ENCODE data around the gene CDK3. TPM values are rescaled to one million over a fixed set of nuclear protein-coding genes. Genes with fewer than 3 reads are reported as not detected.

The CDK3 gene
- total RNA-seq, 5 donors from 2014 or later (not counting 1 experiment from before 2014, with no cell fraction given), result 7.5 to 12.1 (median 9.0) TPM

DNA sequence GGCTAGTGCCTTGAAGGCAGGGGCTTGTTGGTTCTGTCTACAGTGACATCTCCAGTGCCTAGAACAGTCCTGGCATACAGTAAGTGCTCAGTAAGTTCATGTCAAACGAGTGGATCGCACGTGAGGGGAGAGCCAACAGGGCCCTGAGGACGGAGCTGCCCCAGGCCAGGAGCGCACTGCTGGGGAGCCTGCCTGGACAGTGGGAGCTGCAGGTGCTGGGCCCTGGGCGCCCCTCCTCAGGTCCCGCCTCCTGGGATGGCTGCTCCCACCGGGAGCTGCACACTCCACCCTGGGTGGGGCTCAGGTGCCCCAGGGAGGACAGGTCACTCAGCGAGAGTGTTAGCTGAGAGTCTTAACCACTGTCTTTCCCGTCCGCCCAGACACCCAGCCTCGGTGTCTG is 24.6 kb downstream of the CDK3 start:
- H3K4me1 ChIP-seq (ENCODE audit: control insufficient read depth in 1 of 2, extremely low read depth in 1 of 2, insufficient read depth in 2 of 2, low read length in 2 of 2), result peaks cover 6 to 27% of the 10 kb centered on the region in 2 experiments
- H3K9me3 ChIP-seq, result no peaks in the 10 kb centered on the region
- Mint-ChIP-seq H3K9me3 (no peaks in the 10 kb centered on the region), H3K4me1 (peaks cover 13 to 22% (median 17%) of the 10 kb centered on the region in 3 donors), H3K4me3 (no peak overlapping the region), H3K36me3 (no peaks in the 10 kb centered on the region), H3K27ac (peak overlapping the region in 1 of 2 donors; percentile 61), H3K27me3 (no peaks in the 10 kb centered on the region)
- POLR2A ChIA-PET, result no interaction called here
- WGBS (ENCODE audit: insufficient coverage), result 95% methylated on average over 9 of the region's 12 CpGs
- no peak overlapping the region for H3K4me3 ChIP-seq (ENCODE audit: control insufficient read depth in 1 of 2, extremely low read depth in 1 of 2, low read length in 1 of 2)
- CTCF ChIA-PET, result no interaction called here
- no peak overlapping the region for H3K27ac ChIP-seq (ENCODE audit: low read length)
- no peaks in the 10 kb centered on the region for H3K36me3 ChIP-seq (ENCODE audit: control insufficient read depth in 2 of 2, extremely low read depth in 1 of 2, insufficient read depth in 1 of 2, low read length in 1 of 2)
- ATAC-seq (replicated peaks in 1 of 4) (no peak), DNase-seq (no peak)
- H3K27me3 ChIP-seq (replicated peaks in 1 of 2; ENCODE audit: control insufficient read depth in 2 of 2, extremely low read depth in 1 of 2, insufficient read depth in 2 of 2, low read length in 1 of 2), result no peaks in the 10 kb centered on the region

DNA sequence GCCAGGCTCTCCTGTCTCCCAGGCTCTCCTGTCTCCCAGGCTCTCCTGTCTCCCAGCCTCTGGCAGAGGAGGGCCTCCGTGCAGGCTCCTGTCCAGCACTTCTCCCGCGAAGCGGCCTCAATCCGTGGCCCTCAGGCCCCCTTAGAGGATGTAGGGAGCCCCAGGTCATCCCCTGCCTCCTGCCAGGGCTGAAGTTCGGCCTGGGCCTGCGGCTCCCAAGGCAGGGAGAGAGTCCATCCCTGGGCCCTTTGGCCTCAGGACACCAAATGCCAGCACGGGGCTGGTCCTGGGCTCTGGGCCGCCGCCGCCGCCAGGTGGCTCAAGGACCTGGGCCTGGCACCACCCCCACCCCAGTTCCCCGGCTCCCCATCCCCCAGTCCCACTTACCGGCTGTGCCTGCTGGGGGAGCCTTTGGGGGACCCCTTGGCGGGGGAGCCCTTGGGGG is 26.1 kb downstream of the CDK3 start:
- no peaks in the 10 kb centered on the region for H3K9me3 Mint-ChIP-seq
- POLR2A ChIA-PET, result no interaction called here
- Histone ChIP-seq H3K27me3 (replicated peaks in 1 of 2; ENCODE audit: control insufficient read depth in 2 of 2, extremely low read depth in 1 of 2, insufficient read depth in 2 of 2, low read length in 1 of 2) (no peaks in the 10 kb centered on the region), H3K4me3 (ENCODE audit: control insufficient read depth in 1 of 2, extremely low read depth in 1 of 2, low read length in 1 of 2) (no peak overlapping the region), H3K36me3 (ENCODE audit: control insufficient read depth in 2 of 2, extremely low read depth in 1 of 2, insufficient read depth in 1 of 2, low read length in 1 of 2) (no peaks in the 10 kb centered on the region), H3K4me1 (ENCODE audit: control insufficient read depth in 1 of 2, extremely low read depth in 1 of 2, insufficient read depth in 2 of 2, low read length in 2 of 2) (peaks cover 6 to 37% of the 10 kb centered on the region in 2 experiments), H3K9me3 (no peaks in the 10 kb centered on the region), H3K27ac (ENCODE audit: low read length) (no peak overlapping the region)
- 95% methylated on average over 7 of the region's 15 CpGs for WGBS (ENCODE audit: insufficient coverage)
- H3K27me3 Mint-ChIP-seq, result no peaks in the 10 kb centered on the region
- DNase-seq (no peak), ATAC-seq (replicated peaks in 1 of 4) (no peak)
- CTCF ChIA-PET, result interaction anchor here in 1 of 2 donors (0.6 kb wide), 2 partner anchors 12 to 398 kb away, joined by 3 read pairs; no protein-coding TSS in a partner anchor
- no peaks in the 10 kb centered on the region for H3K36me3 Mint-ChIP-seq
- H3K27ac Mint-ChIP-seq, result peak overlapping the region in 1 of 2 donors; percentile 28
- no peak overlapping the region for H3K4me3 Mint-ChIP-seq
- H3K4me1 Mint-ChIP-seq, result peaks cover 13 to 24% (median 20%) of the 10 kb centered on the region in 3 donors

GRCh38 chr17:76027159-76027839 is 26.6 kb downstream of the CDK3 start, which contains the start of gene EVPL:
Gene EVPL, minus strand, starts transcription at chr17:76027306. Its CDS starts 108 bp downstream, at chr17:76027198.
- Mint-ChIP-seq H3K36me3 (no peaks in the 10 kb centered on the region), H3K4me1 (peaks cover 13 to 24% (median 20%) of the 10 kb centered on the region in 3 donors), H3K27ac (peak within 1 kb of the TSS; percentile 23 to 99), H3K9me3 (no peaks in the 10 kb centered on the region), H3K27me3 (no peaks in the 10 kb centered on the region), H3K4me3 (peak within 1 kb of the TSS in 1 of 3 donors; percentile 35)
- CTCF ChIA-PET, result interaction anchor here (0.6 kb wide), 2 partner anchors 13 to 825 kb away, joined by 3 read pairs; no protein-coding TSS in a partner anchor
- H3K4me3 ChIP-seq (ENCODE audit: control insufficient read depth in 1 of 2, extremely low read depth in 1 of 2, low read length in 1 of 2), result no peak within 1 kb of the TSS
- no peaks in the 10 kb centered on the region for H3K36me3 ChIP-seq (ENCODE audit: control insufficient read depth in 2 of 2, extremely low read depth in 1 of 2, insufficient read depth in 1 of 2, low read length in 1 of 2)
- 94% methylated on average over 10 of the region's 24 CpGs for WGBS (ENCODE audit: insufficient coverage)
- POLR2A ChIA-PET, result no interaction called here
- peaks cover 6 to 40% of the 10 kb centered on the region in 2 experiments for H3K4me1 ChIP-seq (ENCODE audit: control insufficient read depth in 1 of 2, extremely low read depth in 1 of 2, insufficient read depth in 2 of 2, low read length in 2 of 2)
- no peak within 1 kb of the TSS for H3K27ac ChIP-seq (ENCODE audit: low read length)
- H3K27me3 ChIP-seq (replicated peaks in 1 of 2; ENCODE audit: control insufficient read depth in 2 of 2, extremely low read depth in 1 of 2, insufficient read depth in 2 of 2, low read length in 1 of 2), result no peaks in the 10 kb centered on the region
- H3K9me3 ChIP-seq, result no peaks in the 10 kb centered on the region
- no peak for DNase-seq
- ATAC-seq (replicated peaks in 1 of 4), result no peak

- WGBS (ENCODE audit: insufficient coverage), result 87% methylated on average over 13 of the region's 20 CpGs
- peaks cover 22 to 28% (median 27%) of the 10 kb centered on the region in 3 donors for H3K4me1 Mint-ChIP-seq
- Histone ChIP-seq H3K27ac (ENCODE audit: low read length) (no peak overlapping the region), H3K4me3 (ENCODE audit: control insufficient read depth in 1 of 2, extremely low read depth in 1 of 2, low read length in 1 of 2) (no peak overlapping the region), H3K36me3 (ENCODE audit: control insufficient read depth in 2 of 2, extremely low read depth in 1 of 2, insufficient read depth in 1 of 2, low read length in 1 of 2) (no peaks in the 10 kb centered on the region), H3K27me3 (replicated peaks in 1 of 2; ENCODE audit: control insufficient read depth in 2 of 2, extremely low read depth in 1 of 2, insufficient read depth in 2 of 2, low read length in 1 of 2) (no peaks in the 10 kb centered on the region), H3K4me1 (ENCODE audit: control insufficient read depth in 1 of 2, extremely low read depth in 1 of 2, insufficient read depth in 2 of 2, low read length in 2 of 2) (peaks cover 6 to 40% of the 10 kb centered on the region in 2 experiments), H3K9me3 (no peaks in the 10 kb centered on the region)
- H3K36me3 Mint-ChIP-seq, result no peaks in the 10 kb centered on the region
- no peaks in the 10 kb centered on the region for H3K27me3 Mint-ChIP-seq
- no peak overlapping the region for H3K4me3 Mint-ChIP-seq
- H3K9me3 Mint-ChIP-seq, result no peaks in the 10 kb centered on the region
- no peak for DNase-seq
- ChIA-PET POLR2A (no interaction called here), CTCF (interaction anchor here in 1 of 2 donors (0.7 kb wide), 1 partner anchor 28 kb away, joined by 3 read pairs; no protein-coding TSS in a partner anchor)
- no peak for ATAC-seq (replicated peaks in 1 of 4)
- H3K27ac Mint-ChIP-seq, result no peak overlapping the region
Measured at GRCh38 chr17:76032073-76032779, 31.6 kb downstream of the CDK3 start.

DNA sequence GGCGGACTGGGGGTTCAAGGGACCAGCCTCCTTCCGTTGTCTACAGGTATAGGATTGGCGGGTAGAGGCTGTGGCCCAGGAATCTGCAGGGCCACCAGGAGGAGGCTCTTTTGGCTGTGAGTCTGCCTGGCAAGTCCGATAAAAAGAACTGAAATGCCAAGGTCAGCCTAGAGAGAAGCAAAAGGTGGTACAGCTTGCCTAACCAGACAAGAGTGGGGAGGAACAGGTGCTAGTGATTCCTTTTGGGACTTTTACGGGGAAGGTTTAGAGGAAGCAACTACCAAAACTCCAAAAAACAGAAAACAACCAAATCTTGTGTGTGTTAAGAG is 32.1 kb downstream of the CDK3 start:
- Histone ChIP-seq H3K27me3 (replicated peaks in 1 of 2; ENCODE audit: control insufficient read depth in 2 of 2, extremely low read depth in 1 of 2, insufficient read depth in 2 of 2, low read length in 1 of 2) (no peaks in the 10 kb centered on the region), H3K4me1 (ENCODE audit: control insufficient read depth in 1 of 2, extremely low read depth in 1 of 2, insufficient read depth in 2 of 2, low read length in 2 of 2) (peaks cover 6 to 35% of the 10 kb centered on the region in 2 experiments), H3K27ac (ENCODE audit: low read length) (no peak overlapping the region), H3K4me3 (ENCODE audit: control insufficient read depth in 1 of 2, extremely low read depth in 1 of 2, low read length in 1 of 2) (no peak overlapping the region), H3K36me3 (ENCODE audit: control insufficient read depth in 2 of 2, extremely low read depth in 1 of 2, insufficient read depth in 1 of 2, low read length in 1 of 2) (no peaks in the 10 kb centered on the region), H3K9me3 (no peaks in the 10 kb centered on the region)
- ATAC-seq (replicated peaks in 1 of 4) (no peak), DNase-seq (no peak)
- H3K27me3 Mint-ChIP-seq, result no peaks in the 10 kb centered on the region
- H3K27ac Mint-ChIP-seq, result no peak overlapping the region
- H3K4me1 Mint-ChIP-seq, result peaks cover 22 to 28% (median 27%) of the 10 kb centered on the region in 3 donors
- H3K36me3 Mint-ChIP-seq, result no peaks in the 10 kb centered on the region
- ChIA-PET CTCF (no interaction called here), POLR2A (no interaction called here)
- H3K4me3 Mint-ChIP-seq, result no peak overlapping the region
- WGBS (ENCODE audit: insufficient coverage), result 95% methylated on average over 4 of the region's 5 CpGs
- H3K9me3 Mint-ChIP-seq, result no peaks in the 10 kb centered on the region

DNA sequence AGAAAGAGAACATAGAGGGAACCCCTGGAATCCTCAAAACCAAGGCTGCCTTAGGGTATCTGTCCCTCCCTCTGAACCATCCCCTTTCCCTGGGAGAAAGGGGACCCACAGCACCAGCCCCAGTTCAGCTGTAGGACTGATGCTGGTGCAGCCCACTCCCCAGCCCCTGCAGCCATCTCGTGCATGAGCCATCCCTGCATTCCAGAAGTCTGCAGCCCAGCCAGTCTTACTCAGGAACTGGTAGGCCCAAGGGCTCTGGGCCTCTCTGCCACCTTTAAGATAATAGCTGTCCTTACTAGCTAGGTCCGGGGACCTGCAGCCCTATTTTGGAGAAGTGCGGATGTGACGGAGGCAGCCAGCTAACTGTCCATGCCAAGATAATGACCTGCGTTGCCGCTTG is 32.5 kb downstream of the CDK3 start:
- Mint-ChIP-seq H3K4me3 (no peak overlapping the region), H3K9me3 (no peaks in the 10 kb centered on the region), H3K27me3 (no peaks in the 10 kb centered on the region), H3K27ac (no peak overlapping the region), H3K36me3 (no peaks in the 10 kb centered on the region), H3K4me1 (peaks cover 22 to 28% (median 27%) of the 10 kb centered on the region in 3 donors)
- 97% methylated on average over 5 of the region's 6 CpGs for WGBS (ENCODE audit: insufficient coverage)
- DNase-seq (no peak), ATAC-seq (replicated peaks in 1 of 4) (no peak)
- no peaks in the 10 kb centered on the region for H3K27me3 ChIP-seq (replicated peaks in 1 of 2; ENCODE audit: control insufficient read depth in 2 of 2, extremely low read depth in 1 of 2, insufficient read depth in 2 of 2, low read length in 1 of 2)
- H3K4me1 ChIP-seq (ENCODE audit: control insufficient read depth in 1 of 2, extremely low read depth in 1 of 2, insufficient read depth in 2 of 2, low read length in 2 of 2), result peaks cover 6 to 34% of the 10 kb centered on the region in 2 experiments
- H3K36me3 ChIP-seq (ENCODE audit: control insufficient read depth in 2 of 2, extremely low read depth in 1 of 2, insufficient read depth in 1 of 2, low read length in 1 of 2), result no peaks in the 10 kb centered on the region
- H3K9me3 ChIP-seq, result no peaks in the 10 kb centered on the region
- H3K4me3 ChIP-seq (ENCODE audit: control insufficient read depth in 1 of 2, extremely low read depth in 1 of 2, low read length in 1 of 2), result no peak overlapping the region
- H3K27ac ChIP-seq (ENCODE audit: low read length), result no peak overlapping the region
- ChIA-PET CTCF (no interaction called here), POLR2A (no interaction called here)
